Nephron progenitor cell (in vitro differentiated cells): Measurements from ENCODE around the gene COA3.
A peak's percentile ranks its signal among the peaks of the same experiment; 100 is the strongest.

Experiments
- DNase-seq: peaks from one replicate; pipeline ENCODE4 v3.0.0; 2021
- H3K27ac Mint-ChIP-seq: 2 replicates; pipeline ENCODE4 v1.8.0; 2021; ENCODE audit warnings: mild to moderate bottlenecking, moderate library complexity, mixed read lengths
- H3K27me3 Mint-ChIP-seq: 2 replicates; pipeline ENCODE4 v1.8.0; 2021; ENCODE audit warnings: mild to moderate bottlenecking, low read depth, mixed read lengths; ENCODE audit not compliant: poor library complexity
- H3K36me3 Mint-ChIP-seq: 2 replicates; pipeline ENCODE4 v1.8.0; 2021; ENCODE audit warnings: low read depth, mixed read lengths
- H3K4me1 Mint-ChIP-seq: 2 replicates; pipeline ENCODE4 v1.8.0; 2021; ENCODE audit warnings: mixed read lengths
- H3K4me3 Mint-ChIP-seq: 2 replicates; pipeline ENCODE4 v1.8.0; 2021; ENCODE audit warnings: mild to moderate bottlenecking, moderate library complexity, mixed read lengths
- H3K9me3 Mint-ChIP-seq: 2 replicates; pipeline ENCODE4 v1.8.0; 2021; ENCODE audit warnings: mild to moderate bottlenecking, moderate library complexity, mixed read lengths
- CTCF ChIP-seq: fragments of 200-600 bp; sonication (generic); IDR thresholded peaks from 2 replicates; pipeline ENCODE4 v1.5.0; 2021; ENCODE audit warnings: antibody characterized with exemption

COA3 gene

DNA sequence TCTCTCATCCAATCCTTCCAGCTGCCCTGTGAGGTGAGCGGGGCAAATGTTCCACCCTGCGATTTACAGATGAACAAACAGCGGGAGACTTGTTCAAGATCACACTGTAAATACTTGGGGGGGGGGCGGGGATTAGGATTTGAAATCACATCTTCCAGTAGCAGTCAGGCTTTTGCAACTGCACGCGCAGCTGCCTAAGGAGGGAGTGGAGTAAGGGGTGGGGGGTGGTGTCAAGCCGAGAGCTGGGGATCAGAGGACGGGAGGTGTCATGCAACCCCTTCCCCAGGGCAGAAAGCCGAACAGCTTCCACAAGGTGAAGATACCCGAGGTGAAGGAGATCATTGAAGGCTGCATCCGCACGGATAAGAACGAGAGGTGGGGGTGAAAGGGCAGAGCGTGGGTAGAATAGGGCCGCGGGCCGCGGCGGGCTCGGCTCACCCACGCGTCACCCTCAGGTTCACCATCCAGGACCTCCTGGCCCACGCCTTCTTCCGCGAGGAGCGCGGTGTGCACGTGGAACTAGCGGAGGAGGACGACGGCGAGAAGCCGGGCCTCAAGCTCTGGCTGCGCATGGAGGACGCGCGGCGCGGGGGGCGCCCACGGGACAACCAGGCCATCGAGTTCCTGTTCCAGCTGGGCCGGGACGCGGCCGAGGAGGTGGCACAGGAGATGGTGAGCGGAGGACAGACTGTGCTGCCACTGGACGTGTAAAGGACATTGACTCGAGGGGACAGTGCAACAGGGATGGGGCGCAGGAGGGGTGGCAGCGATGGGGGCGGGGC lies 13.5 kb downstream of the COA3 start:
- H3K36me3 Mint-ChIP-seq: no peaks in the 10 kb centered on the region
- no peak for DNase-seq
- peaks cover 76% of the 10 kb centered on the region for H3K27me3 Mint-ChIP-seq
- H3K4me3 Mint-ChIP-seq: no peak overlapping the region
- H3K27ac Mint-ChIP-seq: no peak overlapping the region
- peaks cover 25% of the 10 kb centered on the region for H3K4me1 Mint-ChIP-seq
- no peaks in the 10 kb centered on the region for H3K9me3 Mint-ChIP-seq
- no peak for TF ChIP-seq CTCF

- Mint-ChIP-seq H3K36me3 (no peaks in the 10 kb centered on the region), H3K27ac (no peak overlapping the region), H3K9me3 (no peaks in the 10 kb centered on the region), H3K27me3 (peaks cover 72% of the 10 kb centered on the region), H3K4me1 (peaks cover 31% of the 10 kb centered on the region), H3K4me3 (no peak overlapping the region)
- no peak for DNase-seq
- TF ChIP-seq CTCF: no peak
These were observed 14.1 kb downstream of the COA3 start for GRCh38 chr17:42784409-42784808.

DNA sequence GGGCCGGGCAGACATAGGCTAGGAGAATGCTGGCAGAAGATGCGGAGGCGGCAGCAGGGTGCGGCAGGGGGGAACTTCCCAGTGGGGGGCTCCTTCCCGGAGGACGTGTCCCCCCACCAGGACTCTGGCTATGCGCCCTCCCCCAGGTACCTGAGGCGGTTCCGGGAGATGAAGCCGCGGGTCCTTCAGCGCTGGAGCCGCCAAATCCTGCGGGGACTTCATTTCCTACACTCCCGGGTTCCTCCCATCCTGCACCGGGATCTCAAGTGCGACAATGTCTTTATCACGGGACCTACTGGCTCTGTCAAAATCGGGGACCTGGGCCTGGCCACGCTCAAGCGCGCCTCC lies 14.7 kb downstream of the COA3 start:
- H3K27me3 Mint-ChIP-seq: peaks cover 72% of the 10 kb centered on the region
- no peak for DNase-seq

DNA sequence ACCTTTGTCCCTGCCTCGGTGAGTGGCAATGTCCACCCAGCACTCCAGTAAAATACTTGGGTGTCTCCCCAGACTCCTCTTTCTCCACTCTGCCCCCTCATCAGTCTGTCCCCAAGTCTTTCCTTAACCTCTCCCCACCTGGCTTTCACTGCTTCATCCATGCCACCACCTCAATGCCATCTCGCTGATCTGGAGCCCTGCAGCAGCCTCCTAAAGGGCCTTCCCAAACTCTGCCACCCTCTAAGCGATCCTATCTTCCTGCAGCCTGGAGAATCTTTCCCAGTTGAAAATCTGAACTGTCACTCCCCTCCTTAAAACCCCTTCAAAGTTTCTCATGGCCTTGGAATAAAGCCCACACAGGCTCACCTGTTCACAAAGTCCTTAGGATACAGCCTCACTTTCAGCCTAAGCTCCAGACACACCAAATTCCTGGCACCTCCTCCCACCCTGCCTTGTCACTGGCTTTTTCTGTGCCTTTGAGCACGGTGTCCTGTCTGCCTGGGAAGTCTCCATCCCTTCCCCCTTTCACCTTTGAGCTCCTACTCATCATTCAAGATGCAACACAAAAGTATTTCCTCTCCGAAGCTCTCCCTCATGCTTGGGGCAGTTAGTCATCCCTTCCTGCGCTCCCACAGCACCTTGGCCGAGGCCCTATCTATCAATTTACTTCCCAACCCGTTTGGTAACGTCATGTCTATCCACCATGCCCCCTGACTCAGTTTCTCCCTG lies 15.3 kb downstream of the COA3 start:
- no peak for DNase-seq
- Mint-ChIP-seq H3K4me1 (peaks cover 34% of the 10 kb centered on the region), H3K9me3 (no peaks in the 10 kb centered on the region), H3K27me3 (peaks cover 68% of the 10 kb centered on the region), H3K36me3 (no peaks in the 10 kb centered on the region), H3K4me3 (peak overlapping the region; percentile 32), H3K27ac (no peak overlapping the region)
- no peak for TF ChIP-seq CTCF

More for the DNA sequence above, 14.7 kb downstream of the COA3 start:
- Mint-ChIP-seq H3K36me3 (no peaks in the 10 kb centered on the region), H3K27ac (no peak overlapping the region), H3K4me3 (no peak overlapping the region), H3K4me1 (peaks cover 34% of the 10 kb centered on the region), H3K9me3 (no peaks in the 10 kb centered on the region)
- no peak for TF ChIP-seq CTCF

GRCh38 chr17:42782166-42783061 lies 16.1 kb downstream of the COA3 start:
- H3K4me1 Mint-ChIP-seq: peaks cover 34% of the 10 kb centered on the region

More at GRCh38 chr17:42782166-42783061, 16.1 kb downstream of the COA3 start:
- H3K9me3 Mint-ChIP-seq: no peaks in the 10 kb centered on the region
- DNase-seq: no peak
- TF ChIP-seq CTCF: no peak
- peak overlapping the region; percentile 3 for H3K4me3 Mint-ChIP-seq
- H3K27ac Mint-ChIP-seq: no peak overlapping the region
- H3K27me3 Mint-ChIP-seq: peaks cover 60% of the 10 kb centered on the region
- no peaks in the 10 kb centered on the region for H3K36me3 Mint-ChIP-seq
